GM12801 (cell line): ENCODE data around the gene RAB15.

Experiments used
- TF ChIP-seq, protein P1 (sequence below): IDR thresholded peaks from one replicate; pipeline ENCODE4 v1.5.1; 2011; ENCODE audit warnings: control low read depth; ENCODE audit not compliant: insufficient read length; ENCODE audit errors: extremely low read depth

The RAB15 gene

DNA sequence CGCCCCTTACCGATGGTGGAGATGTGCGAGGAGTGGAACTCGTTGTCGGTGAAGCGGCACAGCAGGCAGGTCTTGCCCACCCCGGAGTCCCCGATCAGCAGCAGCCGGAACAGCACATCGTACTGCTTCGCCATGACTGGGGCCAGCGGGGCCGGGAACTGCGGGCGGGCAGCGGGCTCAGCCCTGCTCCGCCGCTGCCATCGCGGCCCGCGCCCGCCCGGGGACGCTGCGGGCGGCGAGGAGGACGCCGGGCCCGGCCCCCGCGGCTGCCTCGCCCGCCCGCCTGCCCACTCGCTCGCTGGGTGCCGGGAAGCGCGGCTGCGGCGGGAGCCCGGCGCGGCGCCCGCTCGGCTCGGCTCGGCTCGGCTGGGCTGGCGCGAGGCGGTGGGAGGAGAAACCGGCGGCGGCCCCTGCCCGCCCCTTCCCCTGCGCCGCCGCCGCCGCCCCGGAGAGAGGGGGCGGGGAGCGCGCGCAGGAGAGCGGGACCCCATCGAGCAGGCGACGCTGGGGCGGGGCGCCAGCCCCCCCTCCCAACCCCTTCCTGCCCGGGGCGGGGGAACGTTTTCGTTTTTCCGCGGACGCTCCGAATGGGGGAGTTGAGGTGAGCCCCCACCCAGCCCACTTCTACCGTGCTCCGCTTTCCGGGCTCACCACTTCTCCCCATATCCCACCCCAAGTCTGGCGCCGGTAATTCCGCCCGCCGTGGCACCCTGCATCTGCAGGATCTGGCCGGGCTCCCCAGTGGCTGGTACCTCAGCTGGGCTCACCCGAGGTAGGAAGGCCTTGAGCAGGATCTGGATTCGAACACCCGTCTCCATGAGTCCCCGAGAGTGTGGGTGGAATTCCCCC, at the start of gene RAB15:
Gene RAB15 (minus strand): TSS at position 394 of the 849 bp plus-strand sequence. CDS start 260 bp downstream, at position 134.
- TF ChIP-seq, protein P1, sequence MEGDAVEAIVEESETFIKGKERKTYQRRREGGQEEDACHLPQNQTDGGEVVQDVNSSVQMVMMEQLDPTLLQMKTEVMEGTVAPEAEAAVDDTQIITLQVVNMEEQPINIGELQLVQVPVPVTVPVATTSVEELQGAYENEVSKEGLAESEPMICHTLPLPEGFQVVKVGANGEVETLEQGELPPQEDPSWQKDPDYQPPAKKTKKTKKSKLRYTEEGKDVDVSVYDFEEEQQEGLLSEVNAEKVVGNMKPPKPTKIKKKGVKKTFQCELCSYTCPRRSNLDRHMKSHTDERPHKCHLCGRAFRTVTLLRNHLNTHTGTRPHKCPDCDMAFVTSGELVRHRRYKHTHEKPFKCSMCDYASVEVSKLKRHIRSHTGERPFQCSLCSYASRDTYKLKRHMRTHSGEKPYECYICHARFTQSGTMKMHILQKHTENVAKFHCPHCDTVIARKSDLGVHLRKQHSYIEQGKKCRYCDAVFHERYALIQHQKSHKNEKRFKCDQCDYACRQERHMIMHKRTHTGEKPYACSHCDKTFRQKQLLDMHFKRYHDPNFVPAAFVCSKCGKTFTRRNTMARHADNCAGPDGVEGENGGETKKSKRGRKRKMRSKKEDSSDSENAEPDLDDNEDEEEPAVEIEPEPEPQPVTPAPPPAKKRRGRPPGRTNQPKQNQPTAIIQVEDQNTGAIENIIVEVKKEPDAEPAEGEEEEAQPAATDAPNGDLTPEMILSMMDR, result no peak

DNA sequence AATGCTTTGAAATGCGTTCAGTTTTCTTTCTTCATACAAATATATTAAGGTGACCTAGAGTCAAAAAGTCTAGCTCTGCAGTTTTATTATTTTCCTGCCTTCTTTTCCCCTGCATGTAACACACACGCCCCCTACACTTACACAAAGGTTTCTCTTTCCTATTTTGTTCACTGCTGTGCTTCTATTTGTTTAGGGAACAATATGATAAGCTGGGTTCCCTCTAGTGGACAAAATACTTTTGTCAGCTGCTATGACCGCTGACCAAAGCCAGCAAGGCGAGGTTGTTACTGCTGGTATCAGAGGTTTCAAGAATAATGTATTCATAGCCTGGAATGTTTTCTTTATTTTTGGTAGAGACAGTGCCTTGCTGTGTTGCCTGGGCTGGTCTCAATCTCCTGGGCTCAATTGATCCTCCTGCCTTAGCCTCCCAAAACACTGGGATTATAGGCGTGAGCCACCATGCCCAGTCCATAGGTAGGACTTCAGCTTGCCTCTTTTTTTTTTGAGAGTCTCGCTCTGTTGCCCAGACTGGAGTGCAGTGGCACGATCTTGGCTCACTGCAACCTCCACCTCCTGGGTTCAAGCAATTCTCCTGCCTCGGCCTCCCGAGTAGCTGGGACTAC, 47.9 kb upstream of the RAB15 start:
- TF ChIP-seq, protein P1, result no peak

DNA sequence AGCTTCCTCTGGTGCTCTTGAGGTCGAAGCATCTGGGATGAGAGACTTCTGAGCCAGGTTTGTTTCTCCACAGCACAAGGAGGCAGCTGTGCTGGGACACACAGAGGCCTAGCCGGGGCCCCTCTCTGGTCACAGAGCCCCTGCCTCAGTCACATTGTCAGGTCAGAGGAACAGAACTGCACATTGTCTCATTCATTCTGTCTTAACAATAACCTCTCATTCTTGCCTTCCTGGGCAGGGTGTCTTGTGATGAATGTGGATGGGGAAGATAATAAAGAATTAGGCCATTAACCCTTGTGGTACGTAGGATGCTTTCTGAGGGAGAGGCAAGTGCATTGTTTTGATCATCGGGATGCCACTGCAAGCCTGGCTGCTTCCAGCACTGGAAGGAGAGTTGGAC, 44.3 kb upstream of the RAB15 start:
- TF ChIP-seq, protein P1, result no peak

GRCh38 chr14:65015391-65015790, 43.3 kb upstream of the RAB15 start:
- TF ChIP-seq, protein P1, result no peak

DNA sequence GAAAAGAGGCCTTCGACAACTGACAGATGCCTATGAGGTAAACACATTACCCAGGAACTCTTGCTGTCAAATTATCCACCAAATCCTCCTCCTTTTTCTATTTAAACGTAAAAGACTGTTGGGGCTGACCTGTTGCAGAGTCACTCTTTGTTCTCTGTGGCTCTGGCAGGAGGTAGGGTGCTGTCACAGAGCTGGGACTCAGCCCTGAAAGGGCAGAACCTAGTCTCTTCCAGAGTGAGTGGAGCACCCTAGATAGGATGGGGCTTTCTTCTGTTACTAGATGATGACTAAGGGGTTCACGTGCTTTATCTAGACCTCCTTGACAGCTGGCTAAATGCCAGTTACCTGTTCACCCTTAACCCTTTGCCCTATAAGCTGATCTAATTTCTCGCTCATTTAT, 40.2 kb upstream of the RAB15 start:
- TF ChIP-seq, protein P1, result no peak

GRCh38 chr14:65011538-65011937, 39.4 kb upstream of the RAB15 start:
- TF ChIP-seq, protein P1, result no peak

GRCh38 chr14:65010211-65010931, 38.2 kb upstream of the RAB15 start:
- TF ChIP-seq, protein P1, result no peak
